Measurements from ENCODE around the gene IL16.
"Not testable (repeated sequence)": the region's sequence is repeated elsewhere in the genome, so short reads cannot be mapped to it uniquely, and the experiment has no call there.

DNA sequence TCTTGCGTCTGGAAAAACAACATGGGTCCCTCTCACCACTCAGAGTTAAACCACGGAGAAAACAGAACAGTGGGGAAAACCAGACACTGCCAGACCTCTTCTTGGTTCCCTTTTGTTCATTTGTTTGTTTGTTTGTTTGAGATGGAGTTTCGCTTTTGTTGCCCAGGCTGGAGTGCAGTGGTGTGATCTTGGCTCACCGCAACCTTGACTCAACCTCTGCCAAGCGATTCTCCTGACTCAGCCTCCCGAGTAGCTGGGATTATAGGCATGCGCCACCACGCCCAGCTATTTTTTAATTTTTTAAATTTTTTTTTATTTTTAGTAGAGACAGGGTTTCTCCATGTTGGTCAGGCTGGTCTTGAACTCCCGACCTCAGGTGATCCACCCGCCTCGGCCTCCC lies 152.0 kb downstream of the IL16 start:
- TF ChIP-seq, protein P1, sequence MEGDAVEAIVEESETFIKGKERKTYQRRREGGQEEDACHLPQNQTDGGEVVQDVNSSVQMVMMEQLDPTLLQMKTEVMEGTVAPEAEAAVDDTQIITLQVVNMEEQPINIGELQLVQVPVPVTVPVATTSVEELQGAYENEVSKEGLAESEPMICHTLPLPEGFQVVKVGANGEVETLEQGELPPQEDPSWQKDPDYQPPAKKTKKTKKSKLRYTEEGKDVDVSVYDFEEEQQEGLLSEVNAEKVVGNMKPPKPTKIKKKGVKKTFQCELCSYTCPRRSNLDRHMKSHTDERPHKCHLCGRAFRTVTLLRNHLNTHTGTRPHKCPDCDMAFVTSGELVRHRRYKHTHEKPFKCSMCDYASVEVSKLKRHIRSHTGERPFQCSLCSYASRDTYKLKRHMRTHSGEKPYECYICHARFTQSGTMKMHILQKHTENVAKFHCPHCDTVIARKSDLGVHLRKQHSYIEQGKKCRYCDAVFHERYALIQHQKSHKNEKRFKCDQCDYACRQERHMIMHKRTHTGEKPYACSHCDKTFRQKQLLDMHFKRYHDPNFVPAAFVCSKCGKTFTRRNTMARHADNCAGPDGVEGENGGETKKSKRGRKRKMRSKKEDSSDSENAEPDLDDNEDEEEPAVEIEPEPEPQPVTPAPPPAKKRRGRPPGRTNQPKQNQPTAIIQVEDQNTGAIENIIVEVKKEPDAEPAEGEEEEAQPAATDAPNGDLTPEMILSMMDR (IDR thresholded peaks at IDR 0.05): not testable (repeated sequence)
- not testable (repeated sequence) for TF ChIP-seq EZH2 (IDR thresholded peaks at IDR 0.05; ENCODE audit: borderline replicate concordance, insufficient read depth, low read depth, low read length, poor library complexity, severe bottlenecking)
